ENCODE results near the gene SLC12A4. TPM values are rescaled to one million over a fixed set of nuclear protein-coding genes. Genes with fewer than 3 reads are reported as not detected.
A peak's percentile ranks its signal among the peaks of the same experiment; 100 is the strongest.

SLC12A4 gene
- total and polyA plus RNA-seq, 2 of the 13 experiments (the other 11 are each of a cell fraction or from before 2014, with no cell fraction given), result 65.1 to 84.3 TPM

GRCh38 chr16:67901734-67902133 is 66.7 kb downstream of the SLC12A4 start:
- H3K9me3 ChIP-seq (ENCODE audit: low read length), result no peaks in the 10 kb centered on the region
- no peak overlapping the region for H3K27ac ChIP-seq (ENCODE audit: extremely low read length, insufficient read depth, low read length)
- FAIRE-seq, result peak; percentile 90
- peaks cover 17% of the 10 kb centered on the region for H4K20me1 ChIP-seq (ENCODE audit: insufficient read depth, low read length)
- no peak overlapping the region for H3K9ac ChIP-seq (ENCODE audit: insufficient read depth, low read depth, low read length)
- no peak overlapping the region; the same call in 1 of the 2 replicates for H3K4me2 ChIP-seq (ENCODE audit: low read depth, low read length)
- BruUV-seq (replicated peaks), result no TSS peak
- peaks cover 15% of the 10 kb centered on the region for H3K79me2 ChIP-seq (ENCODE audit: insufficient read depth, low read length)
- peak; percentile 58 for ATAC-seq
- H2AFZ ChIP-seq (ENCODE audit: low read length), result no peak overlapping the region
- POLR2A ChIA-PET, result no interaction called here
- CTCF ChIA-PET (ENCODE audit: low intra/inter-chr PET ratio, low total read pairs), result no interaction called here
- in situ Hi-C loops (cut with HindIII; ENCODE audit: extremely low pct_ligation_motif_present, low pct_unique_long_range_greater_than_20kb), result no loop called here
- H3K36me3 ChIP-seq (replicated peaks in 1 of 2; ENCODE audit: control insufficient read depth in 1 of 2, insufficient read depth in 2 of 2, low read length in 2 of 2), result peaks cover 3 to 13% of the 10 kb centered on the region in 2 experiments; a peak in 4 of 5 replicates
- intact Hi-C loops (cut with micrococcal nuclease; ENCODE audit: unreplicated experiment), result no loop called here
- 60% methylated on average over 5 of the region's 5 CpGs for WGBS (ENCODE audit: low lambda C conversion rate)
- peaks cover 39% of the 10 kb centered on the region for H3K4me1 ChIP-seq (ENCODE audit: insufficient read depth, low read length)
- H3K4me3 ChIP-seq (replicated peaks in 1 of 3; ENCODE audit: insufficient read depth in 1 of 3, low read depth in 2 of 3, low read length in 3 of 3), result no peak overlapping the region
- peak; percentile 59 for DNase-seq (ENCODE audit: low spot score)
- no peaks in the 10 kb centered on the region for H3K27me3 ChIP-seq (ENCODE audit: control insufficient read depth in 1 of 2, insufficient read depth in 2 of 2, low read length in 2 of 2)
- TF ChIP-seq ZNF687 (CRISPR knock-in tag; IDR thresholded peaks at IDR 0.05) (peak; percentile 20; the same call in 1 of the 2 replicates), STAT6 (CRISPR knock-in tag; IDR thresholded peaks at IDR 0.05; ENCODE audit: borderline replicate concordance) (no peak), TFAP4 (IDR thresholded peaks at IDR 0.05; ENCODE audit: borderline replicate concordance, low read depth) (no peak), RFXAP (CRISPR knock-in tag; IDR thresholded peaks at IDR 0.05; ENCODE audit: borderline replicate concordance) (peak; percentile 46; the same call in 1 of the 2 replicates), FOXP4 (CRISPR knock-in tag; IDR thresholded peaks at IDR 0.05) (peak; percentile 58), TSC22D2 (CRISPR knock-in tag; IDR thresholded peaks at IDR 0.05; ENCODE audit: borderline replicate concordance) (no peak), MEF2D (CRISPR knock-in tag; IDR thresholded peaks at IDR 0.05) (peak; percentile 26; the same call in 1 of the 2 replicates), ZNF18 (CRISPR knock-in tag; IDR thresholded peaks at IDR 0.05; ENCODE audit: insufficient replicate concordance) (peak; percentile 20), RXRA (CRISPR knock-in tag; IDR thresholded peaks at IDR 0.05) (peak; percentile 17; the same call in 1 of the 2 replicates)
